ENCODE results near the gene ECHDC3. TPM values are rescaled to one million over a fixed set of nuclear protein-coding genes. Genes with fewer than 3 reads are reported as not detected.

The ECHDC3 gene
- total and polyA plus RNA-seq, 2 of the 13 experiments (the other 11 are each of a cell fraction or from before 2014, with no cell fraction given): not detected

DNA sequence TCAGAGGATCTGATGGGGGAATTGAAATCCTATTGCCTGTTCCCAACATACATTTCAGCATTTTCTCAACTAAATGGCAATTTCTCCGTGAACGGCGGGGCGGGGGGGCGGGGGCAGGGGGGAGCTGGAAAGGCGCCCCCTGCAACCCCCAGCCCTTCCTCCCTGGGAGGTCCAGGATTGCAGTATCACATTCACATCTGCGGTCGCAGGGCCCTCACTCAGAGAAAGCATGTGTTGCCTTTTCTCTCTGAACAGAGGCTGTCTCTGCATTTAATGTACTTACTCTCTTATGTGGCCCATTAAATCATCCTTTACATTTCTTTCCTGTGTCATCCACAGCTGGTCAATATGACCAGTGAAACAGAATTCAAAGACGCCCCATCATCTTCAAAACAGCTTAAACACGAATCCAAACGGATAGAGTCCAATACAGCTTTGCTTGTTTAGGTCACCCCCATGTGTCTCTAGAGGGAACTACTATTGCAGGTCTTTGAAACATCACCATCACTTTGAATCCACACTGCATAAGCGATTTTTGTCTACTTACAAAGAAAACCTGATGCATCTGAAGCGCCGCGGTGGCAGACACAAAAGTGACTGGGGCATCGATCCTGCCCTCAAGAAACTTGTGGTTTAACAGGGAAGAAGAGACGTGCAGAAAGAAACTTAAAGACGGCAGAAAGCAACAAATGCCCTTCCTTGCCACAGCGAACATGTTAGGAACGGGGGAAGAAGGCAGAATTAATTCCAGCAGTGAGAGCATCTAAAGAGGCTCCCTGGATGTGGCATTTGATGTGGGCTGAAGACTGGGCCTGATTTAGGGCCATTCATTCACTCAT is 17.0 kb upstream of the ECHDC3 start:
- peak overlapping the region; percentile 35 for H2AFZ ChIP-seq (ENCODE audit: low read length)
- intact Hi-C loops (cut with micrococcal nuclease; ENCODE audit: unreplicated experiment) (loop anchor here (1.0 kb wide), 2 partner anchors 26 to 210 kb away; no protein-coding TSS in a partner anchor), in situ Hi-C loops (cut with HindIII; ENCODE audit: extremely low pct_ligation_motif_present, low pct_unique_long_range_greater_than_20kb) (loop anchor here (10.0 kb wide), 2 partner anchors 110 to 210 kb away; partner anchors contain the start of gene USP6NL)
- 20% methylated on average over 20 of the region's 20 CpGs for WGBS (ENCODE audit: low lambda C conversion rate)
- H3K9ac ChIP-seq (ENCODE audit: insufficient read depth, low read depth, low read length): no peak overlapping the region
- no peak overlapping the region for H3K27ac ChIP-seq (ENCODE audit: extremely low read length, insufficient read depth, low read length)
- H3K36me3 ChIP-seq (replicated peaks in 1 of 2; ENCODE audit: control insufficient read depth in 1 of 2, insufficient read depth in 2 of 2, low read length in 2 of 2): no peaks in the 10 kb centered on the region
- CTCF ChIA-PET (ENCODE audit: low intra/inter-chr PET ratio, low total read pairs): interaction anchor here (1.2 to 1.7 kb wide), 2 partner anchors 27 to 210 kb away, joined by 4 to 21 read pairs; no protein-coding TSS in a partner anchor
- no TSS peak for BruUV-seq (replicated peaks)
- H4K20me1 ChIP-seq (ENCODE audit: insufficient read depth, low read length): no peaks in the 10 kb centered on the region
- POLR2A ChIA-PET: interaction anchor here (0.6 to 1.6 kb wide), 4 partner anchors 9 to 85 kb away, joined by 3 to 8 read pairs (median 4); no protein-coding TSS in a partner anchor
- FAIRE-seq (peak; percentile 93), ATAC-seq (peak; percentile 96), DNase-seq (ENCODE audit: low spot score) (peak; percentile 80)
- H3K79me2 ChIP-seq (ENCODE audit: insufficient read depth, low read length): no peaks in the 10 kb centered on the region
- no peaks in the 10 kb centered on the region for H3K27me3 ChIP-seq (ENCODE audit: control insufficient read depth in 1 of 2, insufficient read depth in 2 of 2, low read length in 2 of 2)
- peak overlapping the region; percentile 60 for H3K4me2 ChIP-seq (ENCODE audit: low read depth, low read length)
- peak overlapping the region; percentile 25 to 46 (median 31); a peak in 3 of 6 replicates for H3K4me3 ChIP-seq (replicated peaks in 1 of 3; ENCODE audit: insufficient read depth in 1 of 3, low read depth in 2 of 3, low read length in 3 of 3)
- H3K4me1 ChIP-seq (ENCODE audit: insufficient read depth, low read length): peaks cover 45% of the 10 kb centered on the region
- H3K9me3 ChIP-seq (ENCODE audit: low read length): peaks cover 4% of the 10 kb centered on the region; the same call in 1 of the 2 replicates
- TF ChIP-seq ERF (CRISPR knock-in tag; IDR thresholded peaks at IDR 0.05): peak; percentile 40; the same call in 1 of the 2 replicates
- TF ChIP-seq, protein P1, sequence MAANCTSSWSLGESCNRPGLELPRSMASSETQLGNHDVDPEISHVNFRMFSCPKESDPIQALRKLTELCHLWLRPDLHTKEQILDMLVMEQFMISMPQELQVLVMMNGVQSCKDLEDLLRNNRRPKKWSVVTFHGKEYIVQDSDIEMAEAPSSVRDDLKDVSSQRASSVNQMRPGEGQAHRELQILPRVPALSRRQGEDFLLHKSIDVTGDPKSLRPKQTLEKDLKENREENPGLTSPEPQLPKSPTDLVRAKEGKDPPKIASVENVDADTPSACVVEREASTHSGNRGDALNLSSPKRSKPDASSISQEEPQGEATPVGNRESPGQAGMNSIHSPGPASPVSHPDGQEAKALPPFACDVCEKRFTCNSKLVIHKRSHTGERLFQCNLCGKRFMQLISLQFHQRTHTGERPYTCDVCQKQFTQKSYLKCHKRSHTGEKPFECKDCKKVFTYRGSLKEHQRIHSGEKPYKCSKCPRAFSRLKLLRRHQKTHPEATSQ (CRISPR knock-in tag; IDR thresholded peaks at IDR 0.05; ENCODE audit: borderline replicate concordance): no peak
- 0 out of 2 replicates have a peak, but pooled peaks have one; percentile 19 for TF ChIP-seq KMT2A (CRISPR knock-in tag; IDR thresholded peaks at IDR 0.05)
- peak; percentile 45; the same call in 1 of the 2 replicates for TF ChIP-seq REPIN1 (CRISPR knock-in tag; IDR thresholded peaks at IDR 0.05; ENCODE audit: borderline replicate concordance, low read depth)
- TF ChIP-seq ZNF468 (CRISPR knock-in tag; IDR thresholded peaks at IDR 0.05): no peak
- TF ChIP-seq, protein P2, sequence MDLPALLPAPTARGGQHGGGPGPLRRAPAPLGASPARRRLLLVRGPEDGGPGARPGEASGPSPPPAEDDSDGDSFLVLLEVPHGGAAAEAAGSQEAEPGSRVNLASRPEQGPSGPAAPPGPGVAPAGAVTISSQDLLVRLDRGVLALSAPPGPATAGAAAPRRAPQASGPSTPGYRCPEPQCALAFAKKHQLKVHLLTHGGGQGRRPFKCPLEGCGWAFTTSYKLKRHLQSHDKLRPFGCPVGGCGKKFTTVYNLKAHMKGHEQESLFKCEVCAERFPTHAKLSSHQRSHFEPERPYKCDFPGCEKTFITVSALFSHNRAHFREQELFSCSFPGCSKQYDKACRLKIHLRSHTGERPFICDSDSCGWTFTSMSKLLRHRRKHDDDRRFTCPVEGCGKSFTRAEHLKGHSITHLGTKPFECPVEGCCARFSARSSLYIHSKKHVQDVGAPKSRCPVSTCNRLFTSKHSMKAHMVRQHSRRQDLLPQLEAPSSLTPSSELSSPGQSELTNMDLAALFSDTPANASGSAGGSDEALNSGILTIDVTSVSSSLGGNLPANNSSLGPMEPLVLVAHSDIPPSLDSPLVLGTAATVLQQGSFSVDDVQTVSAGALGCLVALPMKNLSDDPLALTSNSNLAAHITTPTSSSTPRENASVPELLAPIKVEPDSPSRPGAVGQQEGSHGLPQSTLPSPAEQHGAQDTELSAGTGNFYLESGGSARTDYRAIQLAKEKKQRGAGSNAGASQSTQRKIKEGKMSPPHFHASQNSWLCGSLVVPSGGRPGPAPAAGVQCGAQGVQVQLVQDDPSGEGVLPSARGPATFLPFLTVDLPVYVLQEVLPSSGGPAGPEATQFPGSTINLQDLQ (CRISPR knock-in tag; IDR thresholded peaks at IDR 0.05): no peak
- no peak for TF ChIP-seq SP4 (CRISPR knock-in tag; IDR thresholded peaks at IDR 0.05)
- TF ChIP-seq MAFF (IDR thresholded peaks at IDR 0.05; ENCODE audit: low read depth, low read length): no peak
- TF ChIP-seq, protein P3, sequence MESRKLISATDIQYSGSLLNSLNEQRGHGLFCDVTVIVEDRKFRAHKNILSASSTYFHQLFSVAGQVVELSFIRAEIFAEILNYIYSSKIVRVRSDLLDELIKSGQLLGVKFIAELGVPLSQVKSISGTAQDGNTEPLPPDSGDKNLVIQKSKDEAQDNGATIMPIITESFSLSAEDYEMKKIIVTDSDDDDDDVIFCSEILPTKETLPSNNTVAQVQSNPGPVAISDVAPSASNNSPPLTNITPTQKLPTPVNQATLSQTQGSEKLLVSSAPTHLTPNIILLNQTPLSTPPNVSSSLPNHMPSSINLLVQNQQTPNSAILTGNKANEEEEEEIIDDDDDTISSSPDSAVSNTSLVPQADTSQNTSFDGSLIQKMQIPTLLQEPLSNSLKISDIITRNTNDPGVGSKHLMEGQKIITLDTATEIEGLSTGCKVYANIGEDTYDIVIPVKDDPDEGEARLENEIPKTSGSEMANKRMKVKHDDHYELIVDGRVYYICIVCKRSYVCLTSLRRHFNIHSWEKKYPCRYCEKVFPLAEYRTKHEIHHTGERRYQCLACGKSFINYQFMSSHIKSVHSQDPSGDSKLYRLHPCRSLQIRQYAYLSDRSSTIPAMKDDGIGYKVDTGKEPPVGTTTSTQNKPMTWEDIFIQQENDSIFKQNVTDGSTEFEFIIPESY (CRISPR knock-in tag; IDR thresholded peaks at IDR 0.05): no peak
- no peak for TF ChIP-seq PAF1 (CRISPR knock-in tag; IDR thresholded peaks at IDR 0.05)
- 0 out of 2 replicates have a peak, but pooled peaks have one; percentile 20 for TF ChIP-seq FOXJ3 (CRISPR knock-in tag; IDR thresholded peaks at IDR 0.05; ENCODE audit: borderline replicate concordance)
- TF ChIP-seq HOXA3 (CRISPR knock-in tag; IDR thresholded peaks at IDR 0.05): no peak
- no peak for TF ChIP-seq ZNF121 (CRISPR knock-in tag; IDR thresholded peaks at IDR 0.05)
- TF ChIP-seq ZBTB38 (CRISPR knock-in tag; IDR thresholded peaks at IDR 0.05): no peak
- TF ChIP-seq MYNN (CRISPR knock-in tag; IDR thresholded peaks at IDR 0.05; ENCODE audit: low read depth): no peak
- TF ChIP-seq, protein P4, sequence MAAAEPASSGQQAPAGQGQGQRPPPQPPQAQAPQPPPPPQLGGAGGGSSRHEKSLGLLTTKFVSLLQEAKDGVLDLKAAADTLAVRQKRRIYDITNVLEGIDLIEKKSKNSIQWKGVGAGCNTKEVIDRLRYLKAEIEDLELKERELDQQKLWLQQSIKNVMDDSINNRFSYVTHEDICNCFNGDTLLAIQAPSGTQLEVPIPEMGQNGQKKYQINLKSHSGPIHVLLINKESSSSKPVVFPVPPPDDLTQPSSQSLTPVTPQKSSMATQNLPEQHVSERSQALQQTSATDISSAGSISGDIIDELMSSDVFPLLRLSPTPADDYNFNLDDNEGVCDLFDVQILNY (CRISPR knock-in tag; conservative IDR thresholded peaks at IDR 0.05): no peak
- peak; percentile 37; the same call in 1 of the 2 replicates for TF ChIP-seq RCOR2 (CRISPR knock-in tag; IDR thresholded peaks at IDR 0.05)

Data from HepG2 (cell line).